GM19455 (cell line): ENCODE results near the gene FIS1.
"Not testable (repeated sequence)": the region's sequence is repeated elsewhere in the genome, so short reads cannot be mapped to it uniquely, and the experiment has no call there.

ENCODE experiments used
- ATAC-seq: cut with Tn5 transposase; IDR thresholded peaks from one replicate; pipeline ENCODE4 v1.9.1; 2021; ENCODE audit not compliant: unreplicated experiment

Gene FIS1

GRCh38 chr7:101205901-101206664 is 38.8 kb downstream of the FIS1 start:
- ATAC-seq: no peak

GRCh38 chr7:101203740-101204738 is 40.8 kb downstream of the FIS1 start:
- not testable (repeated sequence) for ATAC-seq

GRCh38 chr7:101202603-101202918 is 42.3 kb downstream of the FIS1 start:
- ATAC-seq: no peak

GRCh38 chr7:101201695-101202602 is 42.9 kb downstream of the FIS1 start:
- no peak for ATAC-seq

- ATAC-seq: no peak
Observed at GRCh38 chr7:101200862-101201599, 43.9 kb downstream of the FIS1 start, which contains the start of gene MOGAT3. Gene MOGAT3, minus strand, starts transcription at chr7:101201036. Its CDS starts 182 bp downstream, at chr7:101200854.

- ATAC-seq: no peak
Observed at GRCh38 chr7:101200504-101200861, 44.4 kb downstream of the FIS1 start.

GRCh38 chr7:101199522-101199921 is 45.4 kb downstream of the FIS1 start:
- not testable (repeated sequence) for ATAC-seq

GRCh38 chr7:101198476-101198875 is 46.4 kb downstream of the FIS1 start:
- ATAC-seq: no peak

- ATAC-seq: no peak
Observed at GRCh38 chr7:101197991-101198390, 46.9 kb downstream of the FIS1 start.

- ATAC-seq: no peak
Observed at GRCh38 chr7:101195884-101196283, 49.0 kb downstream of the FIS1 start.
